Natural killer cell (primary cell): ENCODE measurements around the gene NR1D1. TPM values are rescaled to one million over a fixed set of nuclear protein-coding genes. Genes with fewer than 3 reads are reported as not detected.

ENCODE experiments used
- ATAC-seq, 3 donors: fragments of 150-1000 bp in 2 of 3; fragments of 200-7000 bp in 1 of 3; cut with Tn5 transposase; 1 replicate in 1 of 3; 2 replicates in 2 of 3; pipeline ENCODE4 v1.10.0; 2021; ENCODE audit warnings: mild to moderate bottlenecking in 2 of 3, moderate library complexity in 2 of 3
- DNase-seq, 2 donors: peaks; one replicate each; pipeline versions ENCODE4 v3.0.0 to v3.0.0-alpha.2; 2013 to 2021; ENCODE audit warnings: mixed read lengths in 1 of 2
- H3K27ac ChIP-seq: one replicate; pipeline ENCODE4 v1.5.1; 2013; ENCODE audit warnings: mild to moderate bottlenecking, low read length
- H3K27me3 ChIP-seq: one replicate; pipeline ENCODE4 v1.6.1; 2013; ENCODE audit warnings: low read length; ENCODE audit not compliant: control insufficient read depth, insufficient read depth
- H3K36me3 ChIP-seq: one replicate; pipeline ENCODE4 v1.6.1; 2013; ENCODE audit warnings: low read length; ENCODE audit not compliant: control insufficient read depth, insufficient read depth
- H3K4me1 ChIP-seq: one replicate; pipeline ENCODE4 v1.6.1; 2013; ENCODE audit warnings: low read length; ENCODE audit not compliant: control insufficient read depth, insufficient read depth
- H3K4me3 ChIP-seq: one replicate; pipeline ENCODE4 v1.5.1; 2013; ENCODE audit warnings: low read length
- H3K9me3 ChIP-seq: one replicate; pipeline ENCODE4 v1.6.1; 2013; ENCODE audit warnings: low read length; ENCODE audit not compliant: control insufficient read depth, insufficient read depth
- H3K27ac Mint-ChIP-seq, 2 donors: one replicate each; pipeline ENCODE4 v1.8.0; 2022; ENCODE audit warnings: mild to moderate bottlenecking in 2 of 2, mixed read lengths in 2 of 2, moderate library complexity in 1 of 2
- H3K27me3 Mint-ChIP-seq, 2 donors: one replicate each; pipeline ENCODE4 v1.8.0; 2022; ENCODE audit warnings: low read depth in 2 of 2, mixed read lengths in 2 of 2
- H3K36me3 Mint-ChIP-seq: one replicate; pipeline ENCODE4 v1.8.0; 2022; ENCODE audit warnings: mixed read lengths
- H3K4me1 Mint-ChIP-seq, 2 donors: one replicate each; pipeline ENCODE4 v1.8.0; 2022; ENCODE audit warnings: mixed read lengths in 2 of 2
- H3K4me3 Mint-ChIP-seq: one replicate; pipeline ENCODE4 v1.8.0; 2022; ENCODE audit warnings: mild to moderate bottlenecking, moderate library complexity, mixed read lengths
- H3K9me3 Mint-ChIP-seq, 2 donors: one replicate each; pipeline ENCODE4 v1.8.0; 2022; ENCODE audit warnings: mixed read lengths in 2 of 2
- CTCF ChIP-seq: fragments of 200-600 bp; IDR thresholded peaks from one replicate; pipeline ENCODE4 v1.8.0; 2022; ENCODE audit warnings: antibody characterized with exemption
- WGBS: methylation state at CpG from one replicate; pipeline ENCODE4 v1.1.7; 2013; ENCODE audit warnings: missing lambda C conversion rate; ENCODE audit not compliant: insufficient coverage; 5-methylcytosine and 5-hydroxymethylcytosine counted together
- intact Hi-C: fragments of 100-400 bp; cut with micrococcal nuclease; formaldehyde crosslinking; loops from one replicate; pipeline ENCODE4 v1.14.2; 2022
- total RNA-seq, 4 donors: library from RNA; stranded (reverse); fragments of 120-200 nt in 1 of 4; gene quantifications; one replicate each; pipeline versions ENCODE4 v1.2.3 to v1.2.4, GENCODE V29; 2013 to 2022

The NR1D1 gene
- total RNA-seq, 3 donors from 2014 or later (not counting 1 experiment from before 2014, with no cell fraction given) = 8.8 to 10.1 (median 9.9) TPM

- H3K27me3 ChIP-seq = no peaks in the 10 kb centered on the region
- ATAC-seq = peak; percentile 65 to 85 (median 77)
- H3K27me3 Mint-ChIP-seq = no peaks in the 10 kb centered on the region
- no peaks in the 10 kb centered on the region for H3K9me3 Mint-ChIP-seq
- H3K4me1 ChIP-seq = peaks cover 68% of the 10 kb centered on the region
- no peaks in the 10 kb centered on the region for H3K9me3 ChIP-seq
- WGBS = 21% methylated on average over 20 of the region's 23 CpGs
- peak overlapping the region; percentile 88 for H3K4me3 Mint-ChIP-seq
- H3K4me3 ChIP-seq = peak overlapping the region; percentile 20
- peak overlapping the region; percentile 94 to 96 for H3K27ac Mint-ChIP-seq
- H3K27ac ChIP-seq = peak overlapping the region; percentile 90
- H3K36me3 Mint-ChIP-seq = no peaks in the 10 kb centered on the region
- peak; percentile 72 to 97 for DNase-seq
- H3K36me3 ChIP-seq = peaks cover 26% of the 10 kb centered on the region
- intact Hi-C loops = loop anchor here (1.0 kb wide), 4 partner anchors 12 to 123 kb away; partner anchors contain the start of genes CASC3 and WIPF2
- H3K4me1 Mint-ChIP-seq = peaks cover 56 to 74% of the 10 kb centered on the region in 2 donors
- TF ChIP-seq CTCF = no peak
Observed at GRCh38 chr17:40095944-40096791, 4.2 kb downstream of the NR1D1 start.

- 62% methylated on average over 17 of the region's 17 CpGs for WGBS
- no peaks in the 10 kb centered on the region for H3K27me3 Mint-ChIP-seq
- no peaks in the 10 kb centered on the region for H3K9me3 ChIP-seq
- H3K27ac Mint-ChIP-seq = peak overlapping the region; percentile 94 to 96
- H3K9me3 Mint-ChIP-seq = no peaks in the 10 kb centered on the region
- no peaks in the 10 kb centered on the region for H3K27me3 ChIP-seq
- DNase-seq (peak in 1 of 2 donors; percentile 41), ATAC-seq (no peak)
- H3K36me3 Mint-ChIP-seq = no peaks in the 10 kb centered on the region
- peaks cover 50 to 67% of the 10 kb centered on the region in 2 donors for H3K4me1 Mint-ChIP-seq
- H3K4me1 ChIP-seq = peaks cover 61% of the 10 kb centered on the region
- H3K27ac ChIP-seq = peak overlapping the region; percentile 90
- intact Hi-C loops = no loop called here
- no peak for TF ChIP-seq CTCF
- peak overlapping the region; percentile 88 for H3K4me3 Mint-ChIP-seq
- no peak overlapping the region for H3K4me3 ChIP-seq
- H3K36me3 ChIP-seq = peaks cover 26% of the 10 kb centered on the region
Observed at GRCh38 chr17:40095351-40095943, 4.9 kb downstream of the NR1D1 start.

GRCh38 chr17:40094874-40095273 lies 5.5 kb downstream of the NR1D1 start:
- H3K4me3 ChIP-seq = no peak overlapping the region
- Mint-ChIP-seq H3K9me3 (no peaks in the 10 kb centered on the region), H3K27me3 (no peaks in the 10 kb centered on the region), H3K4me3 (no peak overlapping the region), H3K27ac (peak overlapping the region; percentile 94 to 96), H3K4me1 (peaks cover 44 to 61% of the 10 kb centered on the region in 2 donors), H3K36me3 (peaks cover 3% of the 10 kb centered on the region)
- no peak for ATAC-seq
- 96% methylated on average over 14 of the region's 14 CpGs for WGBS
- TF ChIP-seq CTCF = no peak
- H3K27me3 ChIP-seq = no peaks in the 10 kb centered on the region
- intact Hi-C loops = no loop called here
- no peaks in the 10 kb centered on the region for H3K9me3 ChIP-seq
- DNase-seq = no peak
- H3K4me1 ChIP-seq = peaks cover 55% of the 10 kb centered on the region
- H3K36me3 ChIP-seq = peaks cover 27% of the 10 kb centered on the region
- H3K27ac ChIP-seq = peak overlapping the region; percentile 90
